ENCODE measurements around the gene F9.

The F9 gene

GRCh38 chrX:139600105-139600504 is 69.6 kb downstream of the F9 start:
- no peak for DNase-seq (ENCODE audit: low read depth, low spot score)
